Measurements from ENCODE around the gene CHRM3.

The CHRM3 gene

DNA sequence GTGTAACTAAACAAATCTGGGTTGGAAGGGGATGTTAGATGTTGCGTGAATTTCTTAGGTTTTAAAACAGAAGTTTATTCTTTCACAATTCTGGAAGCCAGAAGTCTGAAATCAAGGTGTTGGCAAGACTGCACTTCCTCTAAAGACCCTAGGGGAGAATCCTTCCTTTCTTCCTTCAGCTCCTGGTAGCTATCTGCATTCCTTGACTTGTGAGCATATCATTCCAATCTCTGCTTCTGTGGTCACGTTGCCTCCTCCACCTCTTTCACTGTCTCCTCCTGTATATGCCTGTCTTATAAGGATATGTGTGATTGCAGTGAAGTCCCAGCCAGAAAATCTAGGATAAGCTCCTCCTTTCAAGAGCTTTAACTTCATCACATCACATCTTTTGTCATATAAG is 7.7 kb downstream of the CHRM3 start:
- in situ Hi-C loops (cut with HindIII; ENCODE audit: low sequenced_read_pairs) = no loop called here

DNA sequence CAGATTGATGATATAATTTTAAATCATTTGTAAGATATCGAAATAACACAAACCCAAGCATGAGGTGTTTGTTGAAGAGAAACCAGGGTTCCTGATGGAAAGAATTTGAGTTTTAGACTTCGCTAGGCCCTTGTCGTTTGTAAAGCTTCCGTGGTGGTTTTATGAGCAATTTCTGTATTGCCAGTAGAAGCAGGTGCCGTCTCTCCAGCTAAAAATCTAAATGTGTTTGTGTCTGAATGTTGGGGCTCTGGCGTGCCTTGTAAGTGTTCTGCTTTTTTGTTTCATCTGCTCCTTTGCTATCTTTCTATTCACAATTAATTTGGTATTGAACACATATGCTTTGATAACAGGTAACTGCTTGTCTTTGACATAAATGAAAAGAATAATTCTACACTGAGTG is 27.5 kb downstream of the CHRM3 start:
- in situ Hi-C loops (cut with HindIII; ENCODE audit: low sequenced_read_pairs) = no loop called here

DNA sequence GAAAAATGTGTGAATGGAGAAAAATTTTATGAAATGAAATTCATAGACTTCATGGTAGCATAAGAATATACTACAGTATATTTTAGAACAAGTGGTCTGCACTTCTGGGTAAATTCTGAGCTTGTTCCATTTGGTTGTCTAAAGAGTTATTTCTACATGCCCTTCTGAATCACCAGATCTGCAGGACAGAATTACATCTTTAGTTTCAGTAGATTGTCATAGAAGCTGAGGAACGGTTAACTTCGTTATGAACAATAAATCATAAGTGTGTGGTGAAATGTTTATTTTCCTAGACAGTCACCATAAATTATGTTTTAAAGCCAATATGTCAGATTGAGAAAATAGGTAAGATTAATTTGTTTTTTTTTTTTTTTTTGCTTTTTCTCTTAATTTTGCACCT is 30.9 kb downstream of the CHRM3 start:
- in situ Hi-C loops (cut with HindIII; ENCODE audit: low sequenced_read_pairs) = no loop called here

DNA sequence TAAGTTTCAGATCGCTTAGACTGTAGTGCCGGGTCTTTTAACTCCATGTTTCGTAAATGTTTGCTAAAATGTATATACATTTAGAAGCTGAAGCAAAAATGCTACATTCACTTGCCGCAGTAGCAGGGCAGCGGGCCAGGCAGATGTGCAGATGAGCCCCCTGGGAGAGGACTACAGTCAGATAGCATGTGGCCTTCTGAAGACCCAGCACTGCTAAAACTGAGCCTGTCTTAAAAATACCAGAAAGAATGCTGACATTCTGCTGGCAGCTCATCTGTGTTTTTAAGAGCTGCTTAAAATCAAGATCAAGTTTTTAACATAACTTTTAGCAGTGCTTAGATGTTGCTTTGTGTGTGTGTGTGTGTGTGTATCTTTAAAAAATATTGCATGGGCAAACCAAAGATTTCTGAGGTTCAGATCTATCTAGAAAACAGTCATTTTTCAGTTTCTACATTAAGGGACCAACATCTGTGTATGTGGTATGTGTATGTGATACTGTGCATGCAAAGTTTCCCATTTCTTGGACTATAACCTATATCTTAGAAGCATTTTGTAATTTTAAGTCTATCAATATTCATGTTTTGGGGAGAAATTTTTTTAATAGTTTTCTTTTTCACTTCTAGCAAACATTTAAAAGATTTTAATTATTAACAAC is 31.7 kb downstream of the CHRM3 start:
- in situ Hi-C loops (cut with HindIII; ENCODE audit: low sequenced_read_pairs) = no loop called here

DNA sequence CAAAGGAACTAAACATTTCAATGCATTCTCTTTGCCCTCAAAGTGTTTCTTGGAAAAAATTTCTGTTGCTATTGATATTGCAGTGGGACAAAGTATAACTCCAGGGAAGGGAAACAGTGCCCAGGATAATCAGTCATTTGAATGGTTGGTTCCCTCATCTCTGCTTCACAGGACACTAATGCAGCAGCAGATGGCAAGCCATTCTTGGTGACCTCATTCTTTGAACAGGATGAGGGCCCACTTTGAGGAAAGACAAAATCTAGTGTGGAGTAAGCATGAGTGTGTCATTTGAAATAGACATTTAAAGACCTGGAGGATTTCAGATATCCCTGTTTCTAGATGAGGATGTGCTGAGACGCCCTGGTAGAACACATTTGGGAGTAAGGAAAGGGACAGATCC is 32.3 kb downstream of the CHRM3 start:
- in situ Hi-C loops (cut with HindIII; ENCODE audit: low sequenced_read_pairs) = no loop called here

DNA sequence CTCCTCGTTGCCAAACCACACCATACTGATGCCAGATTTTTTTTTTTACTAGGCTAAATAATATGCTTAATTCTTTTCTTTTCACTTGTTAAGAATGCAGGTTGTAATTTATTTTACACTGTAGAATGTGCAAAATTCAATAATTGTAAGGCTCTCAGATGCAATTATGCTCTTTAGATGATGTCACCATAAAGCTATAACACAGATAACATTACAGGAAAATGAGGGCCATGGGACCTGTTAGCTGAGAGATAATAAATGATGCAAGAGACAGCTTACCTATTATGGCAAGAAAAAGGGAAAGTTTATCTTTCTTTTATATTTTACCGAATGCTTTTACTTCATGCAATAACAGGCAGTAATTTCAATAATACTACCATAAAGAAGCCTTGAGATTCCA is 35.4 kb downstream of the CHRM3 start:
- in situ Hi-C loops (cut with HindIII; ENCODE audit: low sequenced_read_pairs) = no loop called here

DNA sequence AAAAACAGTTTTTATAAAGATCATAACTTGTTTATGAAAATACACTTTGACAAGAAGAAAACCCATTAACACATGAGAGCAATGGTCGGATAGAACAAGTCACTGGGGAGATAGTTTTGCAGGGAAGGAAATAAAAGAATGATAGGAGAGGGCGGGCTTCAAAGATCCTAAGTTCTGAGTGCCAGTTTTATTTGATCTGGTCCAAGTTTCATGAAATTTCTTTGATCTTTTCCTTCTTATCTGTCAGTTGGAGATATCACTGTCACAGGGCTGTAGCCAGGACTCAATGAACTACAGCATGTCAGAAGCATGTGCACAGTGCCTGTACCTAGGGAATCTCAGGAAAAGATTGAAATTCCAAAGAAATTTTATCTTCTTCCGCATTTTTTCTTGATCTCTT is 36.5 kb downstream of the CHRM3 start:
- in situ Hi-C loops (cut with HindIII; ENCODE audit: low sequenced_read_pairs) = no loop called here

DNA sequence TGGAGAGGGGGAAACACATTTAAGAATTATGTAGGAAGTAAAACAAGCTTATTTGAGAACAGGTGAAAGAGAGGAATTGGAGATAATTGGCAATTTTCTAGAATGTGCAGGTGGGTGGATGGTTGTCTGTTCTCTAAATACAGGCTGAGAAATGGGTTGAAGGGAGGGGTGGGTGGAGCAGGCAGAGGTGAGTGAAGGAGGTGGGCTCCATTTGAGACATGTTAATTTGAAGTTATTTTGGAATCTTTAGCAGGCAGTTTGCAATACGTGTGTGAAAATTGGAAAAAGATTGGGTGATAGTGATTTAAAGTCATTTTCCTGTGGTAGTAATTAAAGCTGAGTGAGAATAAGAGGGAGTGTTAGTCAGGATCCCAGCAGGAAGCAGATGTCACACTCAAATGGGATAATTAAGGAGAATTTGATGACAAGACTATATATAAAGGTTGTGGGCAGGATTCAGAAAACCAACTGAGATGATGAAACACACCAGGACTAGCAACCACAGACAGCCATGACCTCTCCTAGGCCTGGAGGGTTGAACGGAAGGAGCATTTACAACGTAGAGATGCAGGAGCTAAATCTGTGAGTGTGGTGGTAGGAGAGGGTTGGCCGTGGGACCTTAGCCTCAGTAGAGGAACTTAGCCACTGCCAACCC is 40.6 kb downstream of the CHRM3 start:
- in situ Hi-C loops (cut with HindIII; ENCODE audit: low sequenced_read_pairs) = no loop called here

DNA sequence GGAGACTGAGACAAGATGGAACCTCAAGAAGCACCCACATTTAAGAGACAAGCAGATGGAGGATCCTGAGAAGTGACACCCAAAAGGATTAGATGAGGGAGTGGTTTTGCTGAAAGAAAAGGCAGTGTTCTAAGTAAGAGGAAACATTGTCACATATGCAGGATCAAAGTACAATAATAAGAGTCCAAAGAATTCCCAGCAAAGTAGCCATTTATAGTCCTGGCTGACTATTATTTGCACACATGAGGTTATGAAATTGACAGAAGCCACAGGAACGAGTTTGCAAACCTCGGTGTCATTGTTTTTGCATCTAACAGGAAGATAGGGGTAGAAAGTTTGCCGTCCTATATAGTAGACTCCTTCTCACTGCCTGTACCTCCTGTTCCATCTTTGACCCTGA is 41.3 kb downstream of the CHRM3 start:
- in situ Hi-C loops (cut with HindIII; ENCODE audit: low sequenced_read_pairs) = no loop called here

DNA sequence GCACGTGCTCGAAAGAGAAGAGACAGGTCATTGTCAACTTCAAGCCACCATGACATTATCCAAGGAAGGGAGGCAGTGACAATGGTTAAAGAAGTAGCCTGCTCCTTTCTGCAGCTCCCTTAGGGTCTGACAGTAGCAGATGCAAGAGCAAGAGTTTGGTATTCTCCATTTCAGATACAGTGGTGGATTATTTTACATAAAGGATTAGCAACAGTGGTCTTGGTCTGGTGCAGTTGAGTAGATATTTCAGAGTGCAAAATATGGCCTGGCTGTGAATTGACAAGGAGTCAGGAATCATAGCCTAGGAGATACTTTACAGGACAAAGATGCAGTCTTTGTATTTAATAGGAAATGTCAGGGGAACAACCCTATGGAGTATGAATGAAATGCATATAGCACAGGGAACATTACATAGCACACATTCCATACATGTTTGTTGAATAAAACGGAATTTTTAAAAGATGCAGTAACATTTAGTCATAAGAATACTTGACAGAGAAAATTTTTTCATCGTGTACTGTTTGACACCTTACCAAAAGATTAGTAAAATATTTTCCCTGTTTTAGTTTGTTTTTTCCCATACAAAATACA is 41.8 kb downstream of the CHRM3 start:
- in situ Hi-C loops (cut with HindIII; ENCODE audit: low sequenced_read_pairs) = no loop called here

DNA sequence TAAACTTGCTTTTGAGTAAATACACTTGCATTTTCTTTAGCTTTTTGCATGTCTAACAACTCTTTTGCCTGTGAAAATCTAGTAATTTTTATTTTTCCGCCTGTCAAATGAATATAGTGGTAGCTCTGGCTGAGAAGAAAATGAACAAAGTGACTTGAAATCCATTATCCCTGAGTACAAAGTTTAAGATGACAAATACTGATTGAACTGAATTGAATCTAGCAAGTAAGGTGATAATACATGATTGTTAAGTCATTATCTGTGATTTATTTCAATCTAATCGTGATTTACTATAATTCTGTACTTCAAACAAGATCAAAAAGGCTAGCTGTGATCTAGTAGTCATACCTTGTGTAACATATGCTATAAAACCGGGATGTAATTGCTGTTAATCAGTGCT is 42.8 kb downstream of the CHRM3 start:
- in situ Hi-C loops (cut with HindIII; ENCODE audit: low sequenced_read_pairs) = no loop called here

DNA sequence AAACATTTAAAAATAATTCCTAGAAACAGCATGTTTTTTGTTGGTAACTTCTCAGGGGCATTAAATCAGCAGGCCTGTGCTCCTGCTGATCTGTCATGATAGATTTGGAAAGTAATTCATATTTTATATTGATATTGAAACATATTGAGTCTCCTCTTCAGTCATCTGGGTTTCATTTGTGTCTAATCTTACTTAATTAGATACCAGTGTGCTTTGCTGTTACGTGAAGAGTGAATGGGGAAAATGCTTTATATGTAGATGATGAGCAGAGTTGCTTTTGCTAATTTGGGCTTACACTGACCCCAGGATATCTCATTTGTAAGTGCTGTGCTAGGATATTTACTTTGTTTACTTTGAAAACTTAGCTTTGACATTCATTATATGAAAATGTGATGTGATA is 45.9 kb downstream of the CHRM3 start:
- in situ Hi-C loops (cut with HindIII; ENCODE audit: low sequenced_read_pairs) = no loop called here

DNA sequence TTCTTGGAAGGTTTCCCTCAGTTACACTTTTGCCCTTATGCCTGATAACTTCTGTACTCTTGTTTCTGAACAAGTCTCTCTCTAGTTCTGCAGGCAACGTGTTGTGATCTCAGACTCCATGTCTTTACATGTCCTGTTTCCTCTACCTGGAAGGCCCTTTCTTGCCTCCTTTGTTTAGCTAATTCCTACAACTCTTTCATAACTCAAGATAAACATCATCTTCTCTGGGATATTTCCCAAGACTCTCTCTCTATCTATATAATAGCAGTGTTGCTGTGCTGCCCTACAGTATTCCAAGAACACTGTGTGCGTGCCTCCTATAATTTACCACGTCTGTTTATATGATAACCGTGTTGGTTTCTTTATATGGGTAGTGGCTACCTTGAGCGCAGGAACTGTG is 47.8 kb downstream of the CHRM3 start:
- in situ Hi-C loops (cut with HindIII; ENCODE audit: low sequenced_read_pairs) = no loop called here
